Measurements from ENCODE around the gene UTS2. TPM values are rescaled to one million over a fixed set of nuclear protein-coding genes. Genes with fewer than 3 reads are reported as not detected.

The UTS2 gene
- total and polyA plus RNA-seq, 7 donors = 0.20 to 0.24 TPM; not detected in 5

GRCh38 chr1:7831458-7831857 is 21.4 kb downstream of the UTS2 start:
- Histone ChIP-seq H3K36me3 (ENCODE audit: insufficient read depth in 1 of 2, low read depth in 1 of 2) (peaks cover 0 to 86% of the 10 kb centered on the region in 2 donors), H3K27me3 (ENCODE audit: insufficient read depth in 3 of 3, low read length in 2 of 3) (no peaks in the 10 kb centered on the region), H3K9me3 (no peaks in the 10 kb centered on the region), H3K27ac (no peak overlapping the region), H3K4me1 (peaks cover 6% of the 10 kb centered on the region), H3K4me3 (no peak overlapping the region)
- no peak for TF ChIP-seq CTCF (IDR thresholded peaks at IDR 0.05)
- intact Hi-C loops (cut with DNase I) = loop anchor here in 1 of 2 donors (1.0 kb wide), 1 partner anchor 16 kb away; no protein-coding TSS in a partner anchor
- no peak for DNase-seq
- ATAC-seq = no peak
- WGBS, 3 donors = 69 to 79% (median 77%) methylated on average over 3 of the region's 3 CpGs

DNA sequence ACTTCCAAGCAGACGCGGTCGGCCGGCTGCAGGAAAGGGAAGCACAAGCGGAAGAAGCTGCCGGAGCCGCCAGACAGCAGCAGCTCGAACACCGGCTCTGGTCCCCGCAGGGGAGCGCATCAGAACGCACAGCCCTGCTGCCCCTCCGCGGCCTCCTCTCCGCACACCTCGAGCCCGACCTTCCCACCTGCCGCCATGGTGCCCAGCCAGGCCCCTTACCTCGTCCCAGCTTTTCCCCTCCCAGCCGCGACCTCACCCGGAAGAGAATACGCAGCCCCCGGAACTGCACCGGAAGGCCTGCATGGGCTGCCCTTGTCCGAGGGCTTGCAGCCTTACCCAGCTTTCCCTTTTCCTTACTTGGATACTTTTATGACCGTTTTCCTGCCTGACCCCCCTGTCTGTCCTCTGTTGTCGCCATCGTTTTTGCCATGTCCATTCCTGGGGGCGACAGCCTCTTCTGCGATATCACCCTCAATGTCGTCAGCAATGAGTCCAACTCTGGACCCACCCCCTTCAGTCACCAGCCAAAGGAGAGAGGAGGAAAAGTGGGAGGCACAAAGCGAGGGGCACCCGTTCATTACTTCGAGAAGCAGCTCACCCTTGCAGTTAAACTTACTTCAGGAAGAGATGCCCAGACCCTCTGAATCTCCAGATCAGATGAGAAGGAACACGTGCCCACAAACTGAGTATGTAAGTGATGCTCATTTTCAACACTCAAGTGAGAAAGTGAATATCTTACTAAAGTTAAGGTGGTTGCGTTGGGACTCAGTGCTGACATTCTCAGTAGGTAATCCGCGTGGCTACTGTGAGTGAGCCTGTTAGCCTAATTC is 25.5 kb downstream of the UTS2 start:
- Histone ChIP-seq H3K4me3 (peak overlapping the region; percentile 41), H3K27ac (no peak overlapping the region), H3K36me3 (ENCODE audit: insufficient read depth in 1 of 2, low read depth in 1 of 2) (peaks cover 0 to 98% of the 10 kb centered on the region in 2 donors), H3K9me3 (no peaks in the 10 kb centered on the region), H3K27me3 (ENCODE audit: insufficient read depth in 3 of 3, low read length in 2 of 3) (no peaks in the 10 kb centered on the region), H3K4me1 (peaks cover 6% of the 10 kb centered on the region)
- intact Hi-C loops (cut with DNase I) = loop anchor here (5.0 kb wide), 2 partner anchors 35 to 40 kb away; no protein-coding TSS in a partner anchor
- DNase-seq (no peak), ATAC-seq (no peak)
- WGBS, 3 donors = 81 to 86% (median 84%) methylated on average over 38 to 39 of the region's 39 CpGs
- no peak for TF ChIP-seq CTCF (IDR thresholded peaks at IDR 0.05)

DNA sequence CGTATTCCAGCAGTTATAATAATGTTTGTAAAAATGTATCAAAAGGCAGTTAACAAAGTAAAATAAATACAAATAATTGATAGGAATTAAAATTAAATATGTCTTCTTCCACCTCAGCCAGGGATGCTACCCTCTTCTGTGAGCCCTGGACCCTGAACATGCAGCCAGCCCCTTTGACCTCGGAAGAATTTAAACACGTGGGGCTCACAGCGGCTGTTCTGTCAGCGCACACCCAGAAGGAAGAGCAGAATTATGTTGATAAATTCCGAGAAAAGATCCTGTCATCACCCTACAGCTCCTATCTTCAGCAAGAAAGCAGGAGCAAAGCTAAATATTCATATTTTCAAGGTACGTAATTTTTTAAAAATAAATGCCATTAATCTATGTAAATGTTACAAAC is 26.5 kb downstream of the UTS2 start:
- Histone ChIP-seq H3K27ac (no peak overlapping the region), H3K9me3 (no peaks in the 10 kb centered on the region), H3K27me3 (ENCODE audit: insufficient read depth in 3 of 3, low read length in 2 of 3) (no peaks in the 10 kb centered on the region), H3K36me3 (ENCODE audit: insufficient read depth in 1 of 2, low read depth in 1 of 2) (peaks cover under 1 to 100% of the 10 kb centered on the region in 2 donors), H3K4me3 (peak overlapping the region; percentile 41), H3K4me1 (no peaks in the 10 kb centered on the region)
- TF ChIP-seq CTCF (IDR thresholded peaks at IDR 0.05) = no peak
- WGBS, 3 donors = 79 to 86% (median 86%) methylated on average over 7 of the region's 7 CpGs
- intact Hi-C loops (cut with DNase I) = loop anchor here (5.0 kb wide), 2 partner anchors 34 to 39 kb away; no protein-coding TSS in a partner anchor
- DNase-seq (no peak), ATAC-seq (no peak)

DNA sequence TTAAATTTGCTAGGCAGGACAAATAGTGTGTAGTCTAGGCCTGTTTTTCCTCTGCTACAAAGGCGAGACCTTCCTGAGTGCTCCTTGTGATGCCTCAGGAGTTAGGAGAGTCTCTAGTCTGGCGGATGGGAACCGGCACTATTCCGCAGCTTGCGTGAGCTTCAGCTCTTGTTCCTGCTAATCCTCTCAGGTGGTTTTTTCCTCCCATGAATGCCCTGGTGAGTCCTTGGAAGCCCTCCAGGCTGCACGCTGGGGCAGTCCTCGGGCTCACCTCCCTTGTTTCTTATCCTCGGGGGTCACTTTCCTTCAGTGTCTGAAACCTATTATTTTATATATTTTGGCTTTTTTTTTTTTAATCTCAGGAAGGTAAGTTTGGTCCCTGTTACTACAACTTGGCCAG is 28.2 kb downstream of the UTS2 start:
- ATAC-seq (no peak), DNase-seq (no peak)
- Histone ChIP-seq H3K4me3 (no peak overlapping the region), H3K9me3 (no peaks in the 10 kb centered on the region), H3K4me1 (no peaks in the 10 kb centered on the region), H3K36me3 (ENCODE audit: insufficient read depth in 1 of 2, low read depth in 1 of 2) (peaks cover 7 to 100% of the 10 kb centered on the region in 2 donors), H3K27ac (no peak overlapping the region), H3K27me3 (ENCODE audit: insufficient read depth in 3 of 3, low read length in 2 of 3) (no peaks in the 10 kb centered on the region)
- no peak for TF ChIP-seq CTCF (IDR thresholded peaks at IDR 0.05)
- intact Hi-C loops (cut with DNase I) = loop anchor here (5.0 kb wide), 2 partner anchors 32 to 37 kb away; no protein-coding TSS in a partner anchor
- WGBS, 3 donors = 92 to 96% (median 92%) methylated on average over 8 of the region's 8 CpGs
